WTC11 (cell line): Measurements from ENCODE around the gene PPP6R3. TPM values are rescaled to one million over a fixed set of nuclear protein-coding genes. Genes with fewer than 3 reads are reported as not detected.

ENCODE experiments used
- ATAC-seq: fragments of 200-7000 bp; cut with Tn5 transposase; 2 replicates; pipeline ENCODE4 v1.10.0; 2021; ENCODE audit warnings: mild to moderate bottlenecking, moderate library complexity
- CTCF ChIA-PET: fragments of 300-600 bp; sonication (Branson Sonifier 250); formaldehyde crosslinking; loops from one replicate; lab custom pipeline; 2021; ENCODE audit warnings: antibody characterized with exemption; lab: Charles Lee
- POLR2A ChIA-PET: fragments of 350-600 bp; sonication (Branson Sonifier 250); formaldehyde crosslinking; loops from one replicate; lab custom pipeline; 2021; ENCODE audit warnings: antibody characterized with exemption; lab: Charles Lee
- DNase-seq: peaks from one replicate; pipeline ENCODE4 v3.0.0; 2021; ENCODE audit warnings: low spot score
- H3K27ac Mint-ChIP-seq: 2 replicates; pipeline ENCODE4 v1.8.0; 2021; ENCODE audit warnings: mixed read lengths
- H3K27me3 Mint-ChIP-seq: 2 replicates; pipeline ENCODE4 v1.8.0; 2021; ENCODE audit warnings: low read depth, mild to moderate bottlenecking, moderate library complexity, mixed read lengths
- H3K36me3 Mint-ChIP-seq: 2 replicates; pipeline ENCODE4 v1.8.0; 2021; ENCODE audit warnings: mixed read lengths
- H3K4me1 Mint-ChIP-seq: 2 replicates; pipeline ENCODE4 v1.8.0; 2022; ENCODE audit warnings: mixed read lengths
- H3K4me3 Mint-ChIP-seq: 2 replicates; pipeline ENCODE4 v1.8.0; 2021; ENCODE audit warnings: mild to moderate bottlenecking, moderate library complexity, mixed read lengths
- H3K9me3 Mint-ChIP-seq: 2 replicates; pipeline ENCODE4 v1.8.0; 2021; ENCODE audit warnings: mixed read lengths
- ATF2 ChIP-seq: sonication (generic); formaldehyde crosslinking; IDR thresholded peaks from 2 replicates; pipeline ENCODE4 v1.8.1; 2022; ENCODE audit warnings: low read depth, missing genetic modification reagents, borderline replicate concordance
- E2F4 ChIP-seq: sonication (generic); formaldehyde crosslinking; IDR thresholded peaks from 2 replicates; pipeline ENCODE4 v1.8.1; 2022; ENCODE audit warnings: low read depth, mild to moderate bottlenecking, moderate library complexity, missing genetic modification reagents, borderline replicate concordance
- GABPB1 ChIP-seq: sonication (generic); formaldehyde crosslinking; IDR thresholded peaks from 2 replicates; pipeline ENCODE4 v1.8.1; 2023; ENCODE audit warnings: mild to moderate bottlenecking, missing genetic modification reagents
- GTF2I ChIP-seq: fragments of 250-450 bp; sonication (Bioruptor Pico); conservative IDR thresholded peaks from 2 replicates; pipeline ENCODE4 v1.4.0; 2021; ENCODE audit warnings: mild to moderate bottlenecking
- NFYB ChIP-seq: sonication (generic); formaldehyde crosslinking; conservative IDR thresholded peaks from 2 replicates; pipeline ENCODE4 v1.8.0; 2022; ENCODE audit warnings: low read depth, missing genetic modification reagents
- PRDM15 ChIP-seq: sonication (generic); formaldehyde crosslinking; IDR thresholded peaks from 2 replicates; pipeline ENCODE4 v1.8.0; 2022; ENCODE audit warnings: missing genetic modification reagents
- SOX15 ChIP-seq: fragments of 250-450 bp; sonication (Bioruptor Pico); IDR thresholded peaks from 2 replicates; pipeline ENCODE4 v1.9.0; 2021; ENCODE audit warnings: mild to moderate bottlenecking
- TEAD1 ChIP-seq: sonication (generic); formaldehyde crosslinking; IDR thresholded peaks from 2 replicates; pipeline ENCODE4 v1.8.0; 2022; ENCODE audit warnings: mild to moderate bottlenecking, missing genetic modification reagents
- USF1 ChIP-seq: sonication (generic); formaldehyde crosslinking; IDR thresholded peaks from 2 replicates; pipeline ENCODE4 v1.8.0; 2022; ENCODE audit warnings: mild to moderate bottlenecking, missing genetic modification reagents
- ZMAT4 ChIP-seq: fragments of 250-450 bp; sonication (Bioruptor Pico); IDR thresholded peaks from 2 replicates; pipeline ENCODE4 v1.9.0; 2021; ENCODE audit warnings: mild to moderate bottlenecking
- ZNF281 ChIP-seq: sonication (generic); formaldehyde crosslinking; IDR thresholded peaks from 2 replicates; pipeline ENCODE4 v1.8.0; 2023; ENCODE audit warnings: mild to moderate bottlenecking, missing genetic modification reagents
- ZNF317 ChIP-seq: sonication (generic); formaldehyde crosslinking; IDR thresholded peaks from 2 replicates; pipeline ENCODE4 v1.8.1; 2023; ENCODE audit warnings: low read depth, mild to moderate bottlenecking, moderate library complexity, missing genetic modification reagents, borderline replicate concordance
- ZNF423 ChIP-seq: fragments of 250-450 bp; sonication (Bioruptor Pico); IDR thresholded peaks from 2 replicates; pipeline ENCODE4 v2.1.2; 2022; ENCODE audit warnings: mild to moderate bottlenecking, moderate library complexity
- ZNF671 ChIP-seq: fragments of 250-450 bp; sonication (Bioruptor Pico); IDR thresholded peaks from 2 replicates; pipeline ENCODE4 v1.8.0; 2021; ENCODE audit warnings: mild to moderate bottlenecking
- total RNA-seq: library from RNA; stranded (reverse); gene quantifications from 3 replicates; pipeline ENCODE4 v1.2.3, GENCODE V29; 2021

Gene PPP6R3
- total RNA-seq, 1 experiment from 2014 or later: 138 TPM

GRCh38 chr11:68411501-68411991 is 49.0 kb upstream of the PPP6R3 start (continued):
- TF ChIP-seq ATF2 (CRISPR knock-in tag) (no peak), ZNF423 (CRISPR knock-in tag) (no peak), ZNF281 (CRISPR knock-in tag) (no peak), E2F4 (CRISPR knock-in tag) (no peak), GABPB1 (CRISPR knock-in tag) (no peak)
- TF ChIP-seq, all 79 proteins: peak for 0

GRCh38 chr11:68412593-68413475 is 47.7 kb upstream of the PPP6R3 start:
- Mint-ChIP-seq H3K27ac (no peak overlapping the region), H3K27me3 (no peaks in the 10 kb centered on the region), H3K4me3 (no peak overlapping the region), H3K36me3 (peaks cover 37% of the 10 kb centered on the region), H3K4me1 (no peaks in the 10 kb centered on the region), H3K9me3 (no peaks in the 10 kb centered on the region)
- CTCF ChIA-PET: interaction anchor here (0.7 kb wide), 1 partner anchor 10 kb away, joined by 3 read pairs; no protein-coding TSS in a partner anchor
- ATAC-seq: no peak
- DNase-seq: no peak
- POLR2A ChIA-PET: no interaction called here
- TF ChIP-seq GTF2I (no peak), E2F4 (CRISPR knock-in tag) (no peak), USF1 (CRISPR knock-in tag) (no peak), PRDM15 (CRISPR knock-in tag) (no peak), NFYB (CRISPR knock-in tag) (no peak), ZNF317 (CRISPR knock-in tag) (no peak), SOX15 (CRISPR knock-in tag) (no peak), ZMAT4 (no peak), ZNF671 (CRISPR knock-in tag) (no peak), TEAD1 (CRISPR knock-in tag) (no peak), ZNF281 (CRISPR knock-in tag) (no peak)
